ENCODE measurements around the gene CWC25.
A peak's percentile ranks its signal among the peaks of the same experiment; 100 is the strongest.
"Not testable (repeated sequence)": the region's sequence is repeated elsewhere in the genome, so short reads cannot be mapped to it uniquely, and the experiment has no call there.

CWC25 gene

GRCh38 chr17:38824899-38825761, at the start of gene CWC25:
TSS of gene CWC25 (minus strand) at chr17:38825321. CDS start at chr17:38825183, 138 bp downstream.
- peak; percentile 87 for DNase-seq

- no peak for DNase-seq
Measured at GRCh38 chr17:38873640-38874380, 48.7 kb upstream of the CWC25 start.

GRCh38 chr17:38872671-38873385, 47.7 kb upstream of the CWC25 start:
- DNase-seq = peak; percentile 10

- no peak for DNase-seq
Measured at GRCh38 chr17:38872027-38872511, 46.9 kb upstream of the CWC25 start.

- peak; percentile 37 for DNase-seq
Measured at GRCh38 chr17:38871247-38872015, 46.3 kb upstream of the CWC25 start.

GRCh38 chr17:38870259-38871165, 45.4 kb upstream of the CWC25 start:
- DNase-seq = peak; percentile 64

GRCh38 chr17:38869526-38870258, 44.6 kb upstream of the CWC25 start, which contains the start of gene LASP1:
TSS of gene LASP1 (plus strand) at chr17:38870058. CDS start at chr17:38870190, 132 bp downstream.
- DNase-seq = peak; percentile 89

GRCh38 chr17:38868817-38869525, 43.9 kb upstream of the CWC25 start:
- DNase-seq = peak; percentile 85

GRCh38 chr17:38867968-38868816, 43.1 kb upstream of the CWC25 start:
- DNase-seq = peak; percentile 70

GRCh38 chr17:38867179-38867967, 42.3 kb upstream of the CWC25 start:
- peak; percentile 76 for DNase-seq

GRCh38 chr17:38864636-38865398, 39.7 kb upstream of the CWC25 start:
- peak; percentile 52 for DNase-seq

GRCh38 chr17:38861399-38861843, 36.3 kb upstream of the CWC25 start:
- DNase-seq = peak; percentile 63

- DNase-seq = no peak
Measured at GRCh38 chr17:38857271-38857670, 32.1 kb upstream of the CWC25 start.

GRCh38 chr17:38855101-38855714, 30.1 kb upstream of the CWC25 start:
- not testable (repeated sequence) for DNase-seq

- peak; percentile 98 for DNase-seq
Measured at GRCh38 chr17:38853292-38854219, 28.4 kb upstream of the CWC25 start, which contains the start of gene RPL23. TSS of gene RPL23 (minus strand) at chr17:38853721. CDS start at chr17:38853710, 11 bp downstream.

All from NCI-H146 (cell line).